HFFc6 (cell line): Measurements from ENCODE around the gene CEMP1. TPM values are rescaled to one million over a fixed set of nuclear protein-coding genes. Genes with fewer than 3 reads are reported as not detected.

Experiments
- DNase-seq: peaks from one replicate; pipeline ENCODE4 v3.0.0-alpha.2; 2018
- H3K27ac Mint-ChIP-seq: 2 replicates; pipeline ENCODE4 v1.8.0; 2020; ENCODE audit warnings: mild to moderate bottlenecking, mixed read lengths
- H3K27me3 Mint-ChIP-seq: 2 replicates; pipeline ENCODE4 v1.8.0; 2021; ENCODE audit warnings: mild to moderate bottlenecking, moderate library complexity, mixed read lengths; ENCODE audit not compliant: insufficient read depth
- H3K36me3 Mint-ChIP-seq: 2 replicates; pipeline ENCODE4 v1.8.0; 2021; ENCODE audit warnings: low read depth, mixed read lengths
- H3K4me1 Mint-ChIP-seq: 2 replicates; pipeline ENCODE4 v1.8.0; 2020; ENCODE audit warnings: low read depth, mixed read lengths
- H3K4me3 Mint-ChIP-seq: 2 replicates; pipeline ENCODE4 v1.8.0; 2020; ENCODE audit warnings: mild to moderate bottlenecking, moderate library complexity, mixed read lengths
- H3K9me3 Mint-ChIP-seq: 2 replicates; pipeline ENCODE4 v1.8.0; 2020; ENCODE audit warnings: mild to moderate bottlenecking, mixed read lengths
- CTCF ChIP-seq: fragments of 200-600 bp; sonication (generic); IDR thresholded peaks from 2 replicates; pipeline ENCODE4 v1.5.0; 2021; ENCODE audit warnings: antibody characterized with exemption, mild to moderate bottlenecking
- total RNA-seq, 6 experiments: library from RNA; stranded (reverse); fragmentation: NEBNext Ultra II Directional; extraction: Animal tissue kit (Norgen Biotek cat#: 25700); gene quantifications; 2 replicates in 1 of 6; 3 replicates in 5 of 6; pipeline ENCODE4 v1.2.3, GENCODE V29; 2021

Gene CEMP1
- total RNA-seq, 6 experiments from 2014 or later: not detected

DNA sequence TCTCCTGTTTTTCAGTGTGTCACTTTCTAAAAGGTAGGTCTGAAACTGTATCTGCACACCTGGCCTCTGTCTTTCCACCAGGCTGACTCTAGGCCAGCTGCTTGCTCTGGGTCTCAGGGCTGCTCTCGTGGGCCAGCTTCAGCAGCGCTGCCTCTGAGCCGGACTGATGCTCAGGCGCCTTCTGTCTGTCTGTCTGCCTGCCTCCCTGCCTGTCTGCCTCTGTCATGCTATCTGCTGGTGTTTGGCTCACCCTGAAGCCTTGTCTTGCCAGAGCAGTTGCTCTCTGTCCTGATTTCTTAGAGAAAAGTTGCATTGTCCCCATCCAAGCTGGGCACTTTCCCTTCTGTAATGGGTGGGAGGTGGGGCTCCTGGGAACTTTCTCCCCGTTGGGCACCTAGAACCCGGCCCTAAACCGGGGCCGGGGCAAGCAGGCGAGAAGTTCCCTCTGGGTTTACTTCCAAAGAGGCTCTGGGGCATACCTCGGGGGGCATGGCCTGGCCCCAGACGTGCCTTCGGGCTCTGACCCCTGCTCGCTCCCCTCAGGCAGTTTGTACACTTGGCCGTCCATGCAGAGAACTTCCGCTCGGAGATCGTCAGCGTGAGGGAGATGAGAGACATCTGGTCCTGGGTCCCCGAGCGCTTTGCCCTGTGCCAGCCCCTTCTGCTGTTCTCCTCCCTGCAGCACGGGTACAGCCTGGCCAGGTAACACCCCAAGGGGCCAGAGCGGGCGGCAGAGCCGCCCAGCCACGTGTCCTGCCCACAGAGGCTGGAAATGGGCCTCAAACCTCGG lies 33.3 kb downstream of the CEMP1 start:
- no peak for TF ChIP-seq CTCF
- Mint-ChIP-seq H3K9me3 (no peaks in the 10 kb centered on the region), H3K4me3 (no peak overlapping the region), H3K27ac (no peak overlapping the region), H3K4me1 (peaks cover 4% of the 10 kb centered on the region; the same call in 1 of the 2 replicates), H3K27me3 (no peaks in the 10 kb centered on the region), H3K36me3 (no peaks in the 10 kb centered on the region; the same call in 1 of the 2 replicates)
- no peak for DNase-seq

GRCh38 chr16:2497116-2497630 lies 34.0 kb downstream of the CEMP1 start:
- no peak for TF ChIP-seq CTCF
- Mint-ChIP-seq H3K4me3 (no peak overlapping the region), H3K27ac (no peak overlapping the region), H3K9me3 (no peaks in the 10 kb centered on the region), H3K36me3 (no peaks in the 10 kb centered on the region; the same call in 1 of the 2 replicates), H3K27me3 (no peaks in the 10 kb centered on the region), H3K4me1 (no peaks in the 10 kb centered on the region)
- DNase-seq: no peak

DNA sequence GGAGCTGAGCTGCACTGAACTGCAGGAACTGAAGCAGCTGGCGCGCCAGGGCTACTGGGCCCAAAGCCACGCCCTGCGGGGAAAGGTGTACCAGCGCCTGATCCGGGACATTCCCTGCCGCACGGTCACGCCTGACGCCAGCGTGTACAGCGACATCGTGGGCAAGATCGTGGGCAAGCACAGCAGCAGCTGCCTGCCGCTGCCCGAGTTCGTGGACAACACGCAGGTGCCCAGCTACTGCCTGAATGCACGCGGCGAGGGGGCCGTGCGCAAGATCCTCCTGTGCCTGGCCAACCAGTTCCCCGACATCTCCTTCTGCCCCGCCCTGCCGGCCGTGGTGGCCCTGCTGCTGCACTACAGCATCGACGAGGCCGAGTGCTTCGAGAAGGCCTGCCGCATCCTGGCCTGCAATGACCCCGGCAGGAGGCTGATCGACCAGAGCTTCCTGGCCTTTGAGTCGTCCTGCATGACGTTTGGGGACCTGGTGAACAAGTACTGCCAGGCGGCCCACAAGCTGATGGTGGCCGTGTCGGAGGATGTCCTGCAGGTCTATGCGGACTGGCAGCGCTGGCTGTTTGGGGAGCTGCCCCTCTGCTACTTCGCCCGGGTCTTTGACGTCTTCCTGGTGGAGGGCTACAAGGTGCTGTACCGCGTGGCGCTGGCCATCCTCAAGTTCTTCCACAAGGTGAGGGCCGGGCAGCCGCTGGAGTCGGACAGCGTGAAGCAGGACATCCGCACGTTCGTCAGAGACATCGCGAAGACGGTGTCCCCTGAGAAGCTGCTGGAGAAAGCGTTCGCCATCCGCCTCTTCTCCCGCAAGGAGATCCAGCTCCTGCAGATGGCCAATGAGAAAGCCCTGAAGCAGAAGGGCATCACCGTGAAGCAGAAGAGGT lies 34.7 kb downstream of the CEMP1 start:
- Mint-ChIP-seq H3K27me3 (no peaks in the 10 kb centered on the region), H3K36me3 (no peaks in the 10 kb centered on the region; the same call in 1 of the 2 replicates), H3K4me3 (no peak overlapping the region), H3K27ac (no peak overlapping the region), H3K9me3 (no peaks in the 10 kb centered on the region), H3K4me1 (no peaks in the 10 kb centered on the region)
- DNase-seq: no peak
- no peak for TF ChIP-seq CTCF

DNA sequence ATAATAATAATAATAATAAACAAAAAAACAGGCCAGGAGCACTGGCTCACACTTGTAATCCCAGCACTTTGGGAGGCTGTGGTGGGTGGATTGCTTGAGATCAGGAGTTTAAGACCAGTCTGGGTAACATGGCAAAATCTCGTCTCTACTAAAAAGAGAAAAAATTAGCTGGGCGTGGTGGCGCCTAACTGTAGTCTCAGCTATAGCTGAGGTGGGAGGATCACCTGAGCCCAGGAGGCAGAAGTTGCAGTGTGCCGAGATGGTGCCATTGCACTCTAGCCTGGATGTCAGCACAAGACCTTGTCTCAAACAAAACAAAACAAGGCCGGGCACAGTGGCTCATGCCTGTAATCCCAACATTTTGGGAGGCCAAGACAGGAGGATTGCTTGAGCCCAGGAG lies 36.2 kb downstream of the CEMP1 start:
- DNase-seq: no peak
- Mint-ChIP-seq H3K4me3 (no peak overlapping the region), H3K27me3 (no peaks in the 10 kb centered on the region), H3K9me3 (no peaks in the 10 kb centered on the region), H3K36me3 (no peaks in the 10 kb centered on the region; the same call in 1 of the 2 replicates), H3K4me1 (no peaks in the 10 kb centered on the region), H3K27ac (no peak overlapping the region)
- TF ChIP-seq CTCF: no peak

DNA sequence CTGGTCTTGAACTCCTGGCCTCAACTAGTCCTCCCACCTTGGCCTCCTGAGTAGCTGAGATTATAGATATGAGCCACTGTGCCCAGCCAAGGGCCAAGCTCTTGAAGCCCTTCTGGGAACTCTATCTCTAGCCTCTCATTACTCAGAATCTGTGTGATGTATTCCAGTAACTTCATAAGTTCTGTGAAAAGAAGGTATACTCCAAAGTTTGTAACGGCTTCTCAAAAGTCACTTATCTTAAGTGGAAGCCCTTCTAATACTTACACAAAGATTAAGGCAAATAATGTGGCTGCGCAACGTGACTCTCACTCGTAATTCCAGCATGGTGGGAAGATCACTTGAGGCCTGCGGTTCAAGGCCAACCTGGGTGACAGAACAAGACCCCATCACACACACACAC lies 36.6 kb downstream of the CEMP1 start:
- no peaks in the 10 kb centered on the region for H3K9me3 Mint-ChIP-seq
- no peak for DNase-seq
- no peak for TF ChIP-seq CTCF

More for the DNA sequence above, 36.6 kb downstream of the CEMP1 start:
- no peak overlapping the region for H3K4me3 Mint-ChIP-seq
- H3K27ac Mint-ChIP-seq: no peak overlapping the region
- no peaks in the 10 kb centered on the region; the same call in 1 of the 2 replicates for H3K36me3 Mint-ChIP-seq
- H3K4me1 Mint-ChIP-seq: no peaks in the 10 kb centered on the region
- no peaks in the 10 kb centered on the region; the same call in 1 of the 2 replicates for H3K27me3 Mint-ChIP-seq
